Measurements from ENCODE around the gene TRIM49.
"Not testable (repeated sequence)": the region's sequence is repeated elsewhere in the genome, so short reads cannot be mapped to it uniquely, and the experiment has no call there.

Gene TRIM49

GRCh38 chr11:89808475-89808874 is at the start of gene TRIM49:
TSS of gene TRIM49 (minus strand) at chr11:89808575. CDS start at chr11:89804469, 4,106 bp downstream.
- not testable (repeated sequence) for DNase-seq (ENCODE audit: low read depth)

GRCh38 chr11:89826694-89827093 is 18.3 kb upstream of the TRIM49 start:
- not testable (repeated sequence) for DNase-seq (ENCODE audit: low read depth)

GRCh38 chr11:89820008-89820407 is 11.6 kb upstream of the TRIM49 start:
- not testable (repeated sequence) for DNase-seq (ENCODE audit: low read depth)

- DNase-seq (ENCODE audit: low read depth) = not testable (repeated sequence)
Measured at GRCh38 chr11:89813535-89813934, 5.2 kb upstream of the TRIM49 start.

GRCh38 chr11:89787506-89788063 is 20.8 kb downstream of the TRIM49 start:
- DNase-seq (ENCODE audit: low read depth) = not testable (repeated sequence)

- not testable (repeated sequence) for DNase-seq (ENCODE audit: low read depth)
Measured at GRCh38 chr11:89785726-89786125, 22.6 kb downstream of the TRIM49 start.

- DNase-seq (ENCODE audit: low read depth) = not testable (repeated sequence)
Measured at GRCh38 chr11:89750822-89751221, 57.6 kb downstream of the TRIM49 start.
